Common myeloid progenitor, CD34-positive (primary cell): Measurements from ENCODE around the gene MAMDC2.

Source experiments
- CTCF ChIA-PET: fragments of 350-600 bp; sonication (Branson Sonifier 250); formaldehyde crosslinking; loops from one replicate; lab custom pipeline; 2021; ENCODE audit warnings: antibody characterized with exemption; lab: Charles Lee
- POLR2A ChIA-PET: fragments of 350-600 bp; sonication (Branson Sonifier 250); formaldehyde crosslinking; loops from one replicate; lab custom pipeline; 2021; ENCODE audit warnings: antibody characterized with exemption; lab: Charles Lee
- DNase-seq, 3 donors: peaks; one replicate each; pipeline versions ENCODE4 v3.0.0 to v3.0.0-alpha.2; 2013
- H3K27ac ChIP-seq, 2 experiments: 1 replicate in 1 of 2; 2 replicates in 1 of 2; pipeline ENCODE4 v1.7.0; 2013; ENCODE audit warnings: inconsistent platforms in 2 of 2, low read length in 2 of 2, mild to moderate bottlenecking in 2 of 2, low read depth in 1 of 2, moderate library complexity in 1 of 2; ENCODE audit not compliant: severe bottlenecking in 2 of 2, insufficient read depth in 1 of 2, poor library complexity in 1 of 2
- H3K27me3 ChIP-seq, 5 experiments: replicated peaks in 2 of 5; 1 replicate in 3 of 5; 2 replicates in 2 of 5; pipeline versions ENCODE4 v1.6.1 to v1.7.0; 2013; ENCODE audit warnings: low read length in 4 of 5, mild to moderate bottlenecking in 2 of 5, moderate library complexity in 2 of 5, inconsistent platforms in 1 of 5; ENCODE audit not compliant: insufficient read depth in 5 of 5, control insufficient read depth in 4 of 5
- H3K36me3 ChIP-seq, 4 experiments: 1 replicate in 2 of 4; 2 replicates in 2 of 4; pipeline versions ENCODE4 v1.6.1 to v1.7.0; 2013; ENCODE audit warnings: low read length in 3 of 4, control low read depth in 1 of 4, mild to moderate bottlenecking in 1 of 4; ENCODE audit not compliant: control insufficient read depth in 4 of 4, insufficient read depth in 4 of 4
- H3K4me1 ChIP-seq, 4 experiments: 1 replicate in 3 of 4; 2 replicates in 1 of 4; pipeline versions ENCODE4 v1.6.1 to v1.7.1; 2013; ENCODE audit warnings: low read length in 3 of 4, mild to moderate bottlenecking in 3 of 4, control low read depth in 1 of 4, inconsistent platforms in 1 of 4, moderate library complexity in 1 of 4; ENCODE audit not compliant: control insufficient read depth in 4 of 4, insufficient read depth in 4 of 4; ENCODE audit errors: control extremely low read depth in 1 of 4
- H3K4me3 ChIP-seq, 7 experiments: 1 replicate in 4 of 7; 2 replicates in 3 of 7; pipeline versions ENCODE4 v1.5.1 to v1.7.0; 2013; ENCODE audit warnings: mild to moderate bottlenecking in 7 of 7, low read length in 6 of 7, moderate library complexity in 6 of 7, inconsistent platforms in 2 of 7, low read depth in 2 of 7, control low read depth in 1 of 7; ENCODE audit not compliant: insufficient read depth in 4 of 7, control insufficient read depth in 1 of 7; ENCODE audit errors: extremely low read depth in 1 of 7
- H3K9me3 ChIP-seq, 5 experiments: 1 replicate in 4 of 5; 2 replicates in 1 of 5; pipeline versions ENCODE4 v1.6.1 to v1.7.1; 2013; ENCODE audit warnings: low read length in 4 of 5, mild to moderate bottlenecking in 2 of 5, inconsistent platforms in 1 of 5, low read depth in 1 of 5, moderate library complexity in 1 of 5; ENCODE audit not compliant: control insufficient read depth in 4 of 5, insufficient read depth in 2 of 5; ENCODE audit errors: control extremely low read depth in 1 of 5
- WGBS: methylation state at CpG from one replicate; pipeline ENCODE4 v1.1.5; 2013; ENCODE audit not compliant: insufficient coverage; 5-methylcytosine and 5-hydroxymethylcytosine counted together

Gene MAMDC2

GRCh38 chr9:70134360-70134759 is 90.7 kb downstream of the MAMDC2 start:
- H3K27ac ChIP-seq, result no peak overlapping the region
- 100% methylated on average over 1 of the region's 1 CpG for WGBS
- CTCF ChIA-PET, result interaction anchor here (1.0 to 1.7 kb wide), 2 partner anchors 9 to 21 kb away, joined by 3 to 4 read pairs; no protein-coding TSS in a partner anchor

DNA sequence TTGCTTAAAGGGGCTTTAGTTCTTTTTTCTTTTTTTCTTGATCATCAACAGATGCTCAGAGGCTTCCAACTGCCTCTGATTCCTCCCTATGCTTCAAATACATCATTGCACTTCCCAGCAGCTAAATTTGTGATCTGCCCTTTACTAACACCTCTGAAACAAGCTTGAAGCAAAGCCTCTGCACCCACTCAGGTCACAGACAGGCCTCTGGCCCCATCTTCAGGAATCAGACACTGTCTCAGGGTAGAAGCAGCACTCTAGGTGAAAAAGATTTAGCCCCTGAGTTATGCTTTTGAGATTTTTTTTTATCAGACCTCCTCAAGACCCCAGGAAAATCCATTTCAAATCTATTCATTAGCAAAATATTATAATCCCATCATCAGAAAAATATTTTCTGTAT is 91.5 kb downstream of the MAMDC2 start:
- Histone ChIP-seq H3K36me3 (peaks cover 0 to 27% (median 5%) of the 10 kb centered on the region in 4 experiments), H3K27me3 (peaks cover 0 to 4% (median 0%) of the 10 kb centered on the region in 5 experiments), H3K9me3 (peaks cover 0 to 3% (median 0%) of the 10 kb centered on the region in 5 experiments), H3K27ac (no peak overlapping the region), H3K4me1 (no peaks in the 10 kb centered on the region), H3K4me3 (no peak overlapping the region)
- ChIA-PET CTCF (interaction anchor here (1.7 kb wide), 1 partner anchor 10 kb away, joined by 4 read pairs; no protein-coding TSS in a partner anchor), POLR2A (no interaction called here)
- DNase-seq, result no peak

More at GRCh38 chr9:70134360-70134759, 90.7 kb downstream of the MAMDC2 start:
- DNase-seq, result no peak
- H3K36me3 ChIP-seq, result peaks cover 0 to 28% (median 5%) of the 10 kb centered on the region in 4 experiments
- POLR2A ChIA-PET, result interaction anchor here (0.6 kb wide), 1 partner anchor 10 kb away, joined by 3 read pairs; no protein-coding TSS in a partner anchor
- H3K4me1 ChIP-seq, result no peaks in the 10 kb centered on the region
- H3K4me3 ChIP-seq, result no peak overlapping the region
- H3K9me3 ChIP-seq, result no peaks in the 10 kb centered on the region
- peaks cover 0 to 4% (median 0%) of the 10 kb centered on the region in 5 experiments for H3K27me3 ChIP-seq

- no peak overlapping the region for H3K27ac ChIP-seq
- H3K36me3 ChIP-seq, result peaks cover 0 to 29% (median 5%) of the 10 kb centered on the region in 4 experiments
- no peaks in the 10 kb centered on the region for H3K4me1 ChIP-seq
- H3K4me3 ChIP-seq, result no peak overlapping the region
- peaks cover 0 to 4% (median 0%) of the 10 kb centered on the region in 5 experiments for H3K27me3 ChIP-seq
- POLR2A ChIA-PET, result no interaction called here
- CTCF ChIA-PET, result interaction anchor here (0.6 kb wide), 1 partner anchor 1112 kb away, joined by 3 read pairs; no protein-coding TSS in a partner anchor
- no peak for DNase-seq
- H3K9me3 ChIP-seq, result peaks cover 0 to 3% (median 0%) of the 10 kb centered on the region in 5 experiments
- WGBS, result no CpG with 5 or more reads among the region's 1 CpG
Measured at GRCh38 chr9:70136632-70137031, 93.0 kb downstream of the MAMDC2 start.

DNA sequence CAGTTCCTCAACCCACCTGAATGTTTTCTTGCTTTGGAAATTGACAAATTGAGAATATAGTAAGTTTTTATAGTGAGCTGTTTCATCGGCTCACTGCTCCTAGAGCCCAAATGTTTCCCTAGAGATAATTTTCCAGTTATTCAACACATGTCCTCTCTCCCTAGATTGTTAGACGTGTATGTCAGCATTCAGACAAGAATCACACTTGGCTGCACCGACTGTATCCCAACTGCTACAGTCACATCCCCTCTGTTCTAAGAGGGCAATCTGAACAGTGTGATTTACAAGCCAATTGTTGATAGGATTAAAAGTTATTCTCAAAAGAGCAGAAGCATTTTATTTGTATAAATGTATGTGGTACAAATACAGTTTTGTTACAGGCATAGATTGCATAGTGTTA is 93.9 kb downstream of the MAMDC2 start:
- Histone ChIP-seq H3K4me3 (no peak overlapping the region), H3K27me3 (peaks cover 0 to 4% (median 0%) of the 10 kb centered on the region in 5 experiments), H3K27ac (no peak overlapping the region), H3K36me3 (peaks cover 0 to 29% (median 5%) of the 10 kb centered on the region in 4 experiments), H3K9me3 (peaks cover 0 to 3% (median 0%) of the 10 kb centered on the region in 5 experiments), H3K4me1 (no peaks in the 10 kb centered on the region)
- CTCF ChIA-PET, result no interaction called here
- POLR2A ChIA-PET, result no interaction called here
- DNase-seq, result no peak
- 100% methylated on average over 2 of the region's 3 CpGs for WGBS

- CTCF ChIA-PET, result interaction anchor here (1.2 kb wide), 1 partner anchor 11 kb away, joined by 3 read pairs; no protein-coding TSS in a partner anchor
- 100% methylated on average over 3 of the region's 3 CpGs for WGBS
- DNase-seq, result no peak
- Histone ChIP-seq H3K27me3 (no peaks in the 10 kb centered on the region), H3K4me3 (no peak overlapping the region), H3K27ac (no peak overlapping the region), H3K4me1 (no peaks in the 10 kb centered on the region), H3K36me3 (peaks cover 0 to 38% (median 5%) of the 10 kb centered on the region in 4 experiments), H3K9me3 (peaks cover 0 to 3% (median 0%) of the 10 kb centered on the region in 5 experiments)
- POLR2A ChIA-PET, result no interaction called here
Measured at GRCh38 chr9:70142101-70142500, 98.5 kb downstream of the MAMDC2 start.

- H3K36me3 ChIP-seq, result peaks cover 0 to 35% (median 5%) of the 10 kb centered on the region in 4 experiments
- no peaks in the 10 kb centered on the region for H3K27me3 ChIP-seq
- no peak overlapping the region for H3K4me3 ChIP-seq
- peaks cover 0 to 3% (median 0%) of the 10 kb centered on the region in 5 experiments for H3K9me3 ChIP-seq
- H3K4me1 ChIP-seq, result no peaks in the 10 kb centered on the region
- no peak overlapping the region for H3K27ac ChIP-seq
- no peak for DNase-seq
- 93% methylated on average over 3 of the region's 3 CpGs for WGBS
- ChIA-PET POLR2A (interaction anchor here (0.7 to 1.1 kb wide), 2 partner anchors 9 to 841 kb away, joined by 3 read pairs; no protein-coding TSS in a partner anchor), CTCF (interaction anchor here (0.9 to 1.0 kb wide), 2 partner anchors 32 to 77 kb away, joined by 3 to 4 read pairs; no protein-coding TSS in a partner anchor)
Measured at GRCh38 chr9:70143394-70144130, 99.9 kb downstream of the MAMDC2 start.
